NCI-H2107 treated with DMSO at 0.1 percent for 48 hours (cell line): ENCODE results near the gene KIFAP3.
"Not testable (repeated sequence)": the region's sequence is repeated elsewhere in the genome, so short reads cannot be mapped to it uniquely, and the experiment has no call there.

ENCODE experiments used
- DNase-seq: peaks from one replicate; lab custom pipeline; 2025; ENCODE audit not compliant: unreplicated experiment; lab: John Stamatoyannopoulos, UW

Gene KIFAP3

DNA sequence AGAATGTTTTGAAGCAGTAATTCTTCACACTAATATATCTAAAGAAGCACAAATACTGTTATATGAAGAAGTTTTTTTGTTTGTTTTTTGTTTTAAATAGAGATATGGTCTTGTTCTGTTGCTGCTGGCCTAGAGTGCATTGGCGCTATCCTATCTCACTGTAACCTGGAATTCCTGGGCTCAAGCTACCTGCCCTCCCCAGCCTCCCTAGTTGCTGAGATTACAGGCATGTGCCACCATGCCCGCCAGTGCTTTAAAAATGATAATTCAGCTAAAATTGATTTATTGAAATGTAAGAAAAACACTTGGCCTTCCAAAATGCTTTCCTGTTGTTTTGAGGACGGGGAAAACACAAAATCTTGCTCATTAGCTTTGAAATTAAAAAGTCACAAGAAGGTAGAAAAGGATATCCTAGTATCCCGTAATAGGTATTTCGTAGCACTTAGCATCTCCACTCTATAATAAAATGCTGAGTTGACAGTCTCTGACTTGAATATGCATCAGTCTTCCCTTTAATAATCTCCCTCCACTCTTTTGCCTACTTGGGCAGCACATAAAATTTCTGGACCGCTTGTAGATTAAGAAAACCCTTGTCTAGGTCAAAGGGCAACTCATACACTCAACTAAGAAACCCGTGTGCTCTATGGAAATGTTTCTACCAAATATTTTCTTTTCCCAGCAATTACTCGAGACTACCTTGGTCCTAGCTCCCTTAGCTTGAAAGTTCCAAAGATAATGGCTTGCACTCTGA lies 182.1 kb downstream of the KIFAP3 start:
- no peak for DNase-seq

- DNase-seq, result no peak
Observed at GRCh38 chr1:169891539-169891885, 183.0 kb downstream of the KIFAP3 start.

- no peak for DNase-seq
Observed at GRCh38 chr1:169890761-169891538, 183.5 kb downstream of the KIFAP3 start.

DNA sequence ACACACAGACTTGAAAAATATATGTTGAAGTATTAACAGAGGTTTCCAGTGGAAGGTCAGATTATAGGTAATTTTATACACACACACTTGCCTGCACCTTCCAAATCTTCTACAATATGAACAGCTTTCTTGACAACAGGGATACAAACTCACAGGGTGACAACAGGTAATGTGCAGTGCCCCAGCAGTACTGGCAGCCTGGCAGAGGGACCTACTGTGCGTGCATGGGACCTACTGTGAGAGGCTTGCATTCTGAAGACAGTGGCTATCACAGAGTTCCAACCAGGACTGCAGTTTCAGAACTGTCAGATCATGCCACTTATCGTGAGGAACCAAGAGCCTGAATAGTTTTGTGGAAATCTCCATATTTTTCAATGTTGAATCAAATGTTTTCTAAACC lies 184.6 kb downstream of the KIFAP3 start:
- no peak for DNase-seq

DNA sequence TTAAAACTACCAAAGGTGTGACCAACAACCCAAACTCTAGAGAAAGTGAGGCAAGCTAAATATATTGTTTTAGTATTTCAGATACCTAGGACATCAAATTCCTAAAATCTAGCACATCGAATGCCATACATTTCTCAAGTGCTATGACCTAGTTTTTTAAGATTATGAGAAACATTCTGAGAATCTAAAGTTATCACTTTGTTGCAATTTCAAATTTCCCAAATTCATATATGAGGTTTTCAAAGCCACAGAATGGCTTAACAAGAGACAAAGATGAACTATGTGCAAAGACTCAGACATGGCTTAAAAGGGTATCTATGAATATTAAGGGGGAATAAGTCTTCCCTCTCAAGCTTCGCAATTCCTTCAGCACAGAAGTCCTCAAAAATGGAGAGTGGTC lies 187.6 kb downstream of the KIFAP3 start:
- DNase-seq, result no peak

DNA sequence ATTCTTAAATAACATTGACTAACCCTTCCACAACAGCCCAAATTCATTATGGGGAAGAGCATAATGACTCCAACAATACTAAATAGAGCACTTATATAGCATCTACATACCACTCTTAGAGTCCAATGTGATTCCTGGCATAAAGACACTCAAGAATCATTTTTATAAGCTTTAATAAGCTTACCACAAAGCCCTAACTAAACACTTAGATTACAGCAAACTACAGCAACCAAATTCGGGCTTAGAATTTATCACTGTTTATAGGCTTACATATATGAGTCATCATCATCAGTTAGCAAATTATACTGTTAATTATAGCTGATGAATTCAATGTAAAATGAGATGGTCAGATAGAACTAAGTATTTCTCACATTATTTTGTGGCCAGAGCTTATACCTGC lies 188.1 kb downstream of the KIFAP3 start:
- DNase-seq, result no peak

DNA sequence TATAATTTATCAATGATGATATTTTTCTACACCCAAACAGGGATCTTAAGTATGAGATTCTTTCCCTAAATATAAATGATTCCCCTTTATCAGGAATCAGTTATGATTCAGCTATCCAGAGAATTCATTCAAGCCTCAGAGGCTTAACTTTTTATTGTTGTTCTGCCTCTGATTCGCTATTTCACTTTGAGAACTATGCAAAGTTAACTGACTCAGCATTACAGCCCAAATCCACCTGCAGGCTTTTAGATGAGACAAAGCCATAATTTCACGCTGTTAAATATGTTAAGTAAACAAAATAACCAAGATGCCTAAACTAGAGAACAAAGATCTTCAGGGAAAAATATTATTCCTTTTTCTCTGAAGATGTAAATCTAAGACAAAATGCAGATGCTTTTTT lies 189.3 kb downstream of the KIFAP3 start:
- DNase-seq, result no peak

DNA sequence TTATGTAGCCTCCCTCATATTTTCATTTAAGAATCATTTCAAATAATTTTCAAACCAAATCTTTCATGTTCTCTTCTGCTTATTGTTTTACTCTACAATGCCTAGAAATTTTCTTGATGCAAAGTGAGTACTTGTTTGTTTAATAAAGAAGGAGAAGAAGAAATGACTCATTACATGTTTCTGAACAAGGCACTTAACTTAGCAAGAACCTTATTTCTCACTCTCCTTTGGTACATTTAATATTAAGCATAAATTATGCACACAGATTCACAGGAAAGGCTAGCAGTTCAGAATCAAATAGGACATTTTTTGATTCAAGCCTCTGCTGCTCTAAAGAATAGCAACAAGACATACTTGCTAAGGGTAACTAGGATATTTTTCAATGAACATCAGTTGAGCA lies 189.9 kb downstream of the KIFAP3 start:
- DNase-seq, result no peak

DNA sequence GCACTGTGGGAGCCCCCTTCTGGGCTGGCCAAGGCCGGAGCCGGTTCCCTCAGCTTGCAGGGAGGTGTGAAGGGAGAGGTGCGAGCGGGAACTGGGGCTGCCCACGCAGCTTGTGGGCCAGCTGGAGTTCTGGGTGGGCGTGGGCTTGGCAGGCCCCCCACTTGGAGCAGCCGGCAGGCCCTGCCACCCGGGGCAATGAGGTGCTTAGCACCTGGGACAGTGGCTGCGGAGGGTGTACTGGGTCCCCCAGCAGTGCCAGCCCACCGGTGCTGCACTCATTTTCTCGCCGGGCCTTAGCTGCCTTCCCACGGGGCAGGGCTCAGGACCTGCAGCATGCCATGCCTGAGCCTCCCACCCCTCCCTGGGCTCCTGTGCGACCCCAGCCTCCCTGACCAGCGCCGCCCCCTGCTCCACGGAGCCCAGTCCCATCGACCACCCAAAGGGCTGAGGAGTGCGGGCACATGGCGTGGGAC lies 192.4 kb downstream of the KIFAP3 start:
- DNase-seq, result no peak

DNA sequence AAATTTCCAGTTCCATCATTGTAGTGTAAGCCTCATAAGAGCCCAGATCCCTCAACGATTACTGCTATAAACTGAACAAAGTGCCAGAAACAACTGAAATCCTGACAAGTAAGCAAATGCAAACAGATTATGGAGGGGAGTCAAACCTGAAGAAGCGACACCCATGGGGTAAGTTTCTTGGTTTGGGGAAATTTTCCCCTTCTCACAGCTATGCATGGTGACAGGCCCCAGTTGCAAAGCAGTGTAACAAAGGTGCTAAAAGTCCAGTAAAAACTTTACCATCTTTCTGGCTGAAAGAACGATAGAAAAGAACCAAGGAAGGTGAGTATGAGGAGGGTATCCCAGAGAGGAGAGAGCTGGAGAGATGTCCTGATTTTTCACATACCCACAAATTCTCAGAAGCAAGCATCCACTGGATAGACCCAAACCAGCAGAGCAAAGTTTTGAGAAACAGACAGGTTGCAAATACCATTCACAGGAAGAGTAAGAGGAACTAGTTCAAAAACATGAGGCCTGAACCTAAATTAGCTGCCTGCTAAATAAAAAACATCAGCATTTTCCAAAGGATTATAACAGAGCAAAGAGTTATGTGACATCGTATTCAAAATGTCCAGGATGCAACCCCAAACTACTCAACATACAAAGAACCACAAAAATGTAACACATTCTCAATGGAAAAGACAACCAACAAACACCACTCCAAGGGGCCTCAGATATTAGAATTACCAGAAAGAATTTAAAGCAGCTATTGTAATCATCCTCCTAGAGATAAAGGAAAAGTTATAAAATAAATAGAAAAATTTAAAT lies 195.3 kb downstream of the KIFAP3 start:
- no peak for DNase-seq

GRCh38 chr1:169878498-169878897 lies 196.0 kb downstream of the KIFAP3 start:
- no peak for DNase-seq

DNA sequence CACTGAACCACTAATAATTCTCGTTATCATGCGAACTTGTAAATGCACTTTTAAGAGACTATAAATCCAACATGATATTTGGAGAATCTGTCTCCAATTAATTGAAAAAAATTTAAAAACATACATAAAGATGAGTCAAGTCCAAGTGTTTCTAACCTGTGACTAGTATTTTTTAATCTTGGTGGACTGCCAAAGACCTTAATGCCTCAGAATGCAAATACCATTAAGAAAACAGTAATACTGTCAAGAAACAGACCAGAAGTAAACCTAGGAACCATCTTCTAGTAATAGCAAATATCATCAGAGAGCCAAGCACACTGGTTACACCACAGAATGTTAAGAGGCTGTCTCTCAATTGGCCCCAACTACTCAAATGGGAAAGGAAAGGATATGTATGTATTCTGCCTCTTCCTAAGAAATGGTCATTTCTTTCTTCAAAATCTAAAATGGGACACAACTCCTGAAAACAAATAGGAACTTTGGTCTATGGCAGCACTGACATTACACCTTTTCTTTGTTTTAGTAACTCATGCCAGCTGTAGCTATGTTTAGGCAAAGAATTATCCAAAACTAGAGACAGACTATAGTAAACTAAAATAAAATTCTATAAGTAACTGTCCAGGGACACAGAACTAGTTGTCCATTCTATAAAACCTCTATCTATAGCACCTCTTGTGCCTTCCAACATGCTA lies 196.5 kb downstream of the KIFAP3 start:
- no peak for DNase-seq

DNA sequence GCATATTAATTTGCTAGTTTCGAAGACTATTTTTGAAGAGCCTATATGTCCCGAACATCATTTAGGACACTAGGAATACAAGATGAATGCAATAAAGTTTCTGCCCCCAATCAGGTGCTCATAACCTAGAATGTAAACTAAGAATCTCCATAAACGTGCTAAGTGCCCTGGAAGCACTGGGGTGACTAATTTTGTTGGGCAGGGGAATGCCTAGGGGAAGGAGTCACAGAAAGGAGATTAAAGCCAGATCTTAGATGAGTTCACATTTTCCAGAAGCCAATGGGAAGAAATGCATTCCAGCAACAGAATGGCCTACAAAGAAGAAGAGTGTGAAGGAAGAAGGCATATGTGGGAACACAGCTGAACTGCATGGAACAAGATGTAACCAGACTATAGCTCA lies 200.3 kb downstream of the KIFAP3 start:
- DNase-seq, result no peak

- no peak for DNase-seq
Observed at GRCh38 chr1:169873582-169874199, 200.8 kb downstream of the KIFAP3 start.

- DNase-seq, result no peak
Observed at GRCh38 chr1:169872906-169873305, 201.6 kb downstream of the KIFAP3 start.

DNA sequence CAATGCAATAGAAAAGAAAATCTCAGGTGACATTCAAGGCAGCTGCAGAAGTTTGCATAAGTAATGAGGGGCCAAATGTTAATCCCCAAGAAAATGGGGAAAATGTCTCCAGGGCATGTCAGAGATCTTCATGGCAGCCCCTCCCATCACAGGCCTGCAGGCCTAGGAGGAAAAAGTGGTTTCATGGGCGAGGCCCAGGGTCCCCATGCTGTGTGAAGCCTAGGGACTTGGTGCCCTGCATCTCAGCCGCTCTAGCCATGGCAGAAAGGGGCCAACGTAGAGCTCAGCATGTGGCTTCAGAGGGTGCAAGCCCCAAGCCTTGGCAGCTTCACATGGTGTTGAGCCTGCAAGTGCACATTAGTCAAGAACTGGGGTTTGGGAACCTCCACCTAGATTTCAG lies 202.5 kb downstream of the KIFAP3 start:
- DNase-seq, result not testable (repeated sequence)
